Heart right ventricle (tissue), 16 donors: ENCODE measurements around the gene ZBTB22. TPM values are rescaled to one million over a fixed set of nuclear protein-coding genes. Genes with fewer than 3 reads are reported as not detected.

Experiments
- ATAC-seq, 8 donors: fragments of 200-7000 bp; cut with Tn5 transposase; one replicate each; pipeline ENCODE4 v1.9.1; 2020; ENCODE audit warnings: mild to moderate bottlenecking in 8 of 8, moderate library complexity in 8 of 8, moderate number of reproducible peaks in 1 of 8
- DNase-seq, 2 donors: peaks; one replicate each; pipeline ENCODE4 v3.0.0-alpha.2; 2020
- H3K27ac ChIP-seq, 10 donors: fragments of 200-600 bp; sonication (generic) in 2 of 10; one replicate each; pipeline versions ENCODE4 v1.5.0 to v1.8.0; 2020 to 2022; ENCODE audit warnings: mild to moderate bottlenecking in 3 of 10
- H3K27me3 ChIP-seq, 7 donors: fragments of 200-600 bp; one replicate each; pipeline ENCODE4 v1.8.0; 2021 to 2022; ENCODE audit warnings: mild to moderate bottlenecking in 2 of 7
- H3K36me3 ChIP-seq, 9 donors: fragments of 200-600 bp; sonication (generic) in 1 of 9; one replicate each; pipeline versions ENCODE4 v1.5.0 to v1.8.0; 2020 to 2022; ENCODE audit warnings: mild to moderate bottlenecking in 2 of 9
- H3K4me1 ChIP-seq, 9 donors: fragments of 200-600 bp; sonication (generic) in 1 of 9; one replicate each; pipeline versions ENCODE4 v1.5.0 to v1.8.0; 2020 to 2022; ENCODE audit warnings: mild to moderate bottlenecking in 4 of 9
- H3K4me3 ChIP-seq, 10 donors: fragments of 200-600 bp; sonication (generic) in 2 of 10; one replicate each; pipeline versions ENCODE4 v1.5.0 to v1.8.0; 2020 to 2022; ENCODE audit warnings: mild to moderate bottlenecking in 7 of 10, moderate library complexity in 2 of 10
- H3K9me3 ChIP-seq, 11 donors: fragments of 200-600 bp in 10 of 11; sonication (generic) in 2 of 11; one replicate each; pipeline versions ENCODE4 v1.5.0 to v1.8.0; 2013 to 2022; ENCODE audit warnings: mild to moderate bottlenecking in 2 of 11, control low read depth in 1 of 11, moderate library complexity in 1 of 11
- WGBS, 2 donors: extraction: QIAGEN DNeasy Blood & Tissue Kit; methylation state at CpG; one replicate each; pipeline ENCODE4 v1.1.7; 2013; ENCODE audit warnings: inconsistent platforms in 1 of 2; 5-methylcytosine and 5-hydroxymethylcytosine counted together
- intact Hi-C, 10 donors: fragments of 100-400 bp; cut with DNase I; formaldehyde crosslinking; loops; one replicate each; pipeline versions ENCODE4 v1.11.1 to v1.14.2; 2022
- polyA plus RNA-seq, 2 donors: library from polyadenylated mRNA; stranded (reverse); fragments of 200-250 nt; gene quantifications; one replicate each; pipeline ENCODE4 v1.2.3, GENCODE V29; 2013
- total RNA-seq, 10 donors: library from RNA; stranded (reverse); fragmentation: NEBNext Ultra II Directional in 3 of 10; extraction: Animal tissue kit (Norgen Biotek cat#: 25700) in 3 of 10; gene quantifications; one replicate each; pipeline versions ENCODE4 v1.2.1 to v1.2.4, GENCODE V29; 2021 to 2023
- TF ChIP-seq, protein P1 (sequence below), 9 donors: fragments of 200-600 bp; sonication (generic) in 2 of 9; IDR thresholded peaks; one replicate each; pipeline versions ENCODE4 v1.5.0 to v1.8.0; 2021 to 2022; ENCODE audit warnings: antibody characterized with exemption in 9 of 9, mild to moderate bottlenecking in 5 of 9, moderate library complexity in 1 of 9
- donor health status: Arrhythmogenic right ventricular cardiomyopathy.
- donor health status: ischemic (EF 13 %, LVEDD 7.1; RV severe dilation, severe dysfunction).
- donor health status: healthy with polysubstance abuse.
- donor health status: DM: no; HTN: yes; CAD: no.
- donor health status: DM: no; HTN: no; CAD: no.
- donor health status: ischemic (EF 25% LVEDD 6.9; RV normal size, moderate dysfunction).
- donor health status: ischemic (EF 25% LVEDD 5.7; RV mildly dilated, moderate dysfunction).
- donor health status: healthy.
- donor health status: DM: yes; HTN: yes; CAD: no.
- donor health status: Ischemic cardiomyopathy.
- donor health status: ischemic (EF 35%, LVEDD 5.7; RV mildly dilated, moderate dysfunction).
- donor health status: nonischemic (EF 11% LVEDD 7.7; RV severe dilation, severe dysfunction).
- donor health status: DM: yes; HTN: yes; CAD: no.
- donor health status: PGD.
- donor health status: ischemic (EF 29% LVEDD 5.4; RV normal size, mild dysfunction).
- donor health status: nonischemic (EF 23%, LVEDD 6.1; RV moderate dilation, normal function).

Gene ZBTB22
- total and polyA plus RNA-seq, 12 donors = 4.7 to 19.8 (median 13.9) TPM

GRCh38 chr6:33279971-33280511 lies 37.5 kb downstream of the ZBTB22 start:
- TF ChIP-seq, protein P1, sequence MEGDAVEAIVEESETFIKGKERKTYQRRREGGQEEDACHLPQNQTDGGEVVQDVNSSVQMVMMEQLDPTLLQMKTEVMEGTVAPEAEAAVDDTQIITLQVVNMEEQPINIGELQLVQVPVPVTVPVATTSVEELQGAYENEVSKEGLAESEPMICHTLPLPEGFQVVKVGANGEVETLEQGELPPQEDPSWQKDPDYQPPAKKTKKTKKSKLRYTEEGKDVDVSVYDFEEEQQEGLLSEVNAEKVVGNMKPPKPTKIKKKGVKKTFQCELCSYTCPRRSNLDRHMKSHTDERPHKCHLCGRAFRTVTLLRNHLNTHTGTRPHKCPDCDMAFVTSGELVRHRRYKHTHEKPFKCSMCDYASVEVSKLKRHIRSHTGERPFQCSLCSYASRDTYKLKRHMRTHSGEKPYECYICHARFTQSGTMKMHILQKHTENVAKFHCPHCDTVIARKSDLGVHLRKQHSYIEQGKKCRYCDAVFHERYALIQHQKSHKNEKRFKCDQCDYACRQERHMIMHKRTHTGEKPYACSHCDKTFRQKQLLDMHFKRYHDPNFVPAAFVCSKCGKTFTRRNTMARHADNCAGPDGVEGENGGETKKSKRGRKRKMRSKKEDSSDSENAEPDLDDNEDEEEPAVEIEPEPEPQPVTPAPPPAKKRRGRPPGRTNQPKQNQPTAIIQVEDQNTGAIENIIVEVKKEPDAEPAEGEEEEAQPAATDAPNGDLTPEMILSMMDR (IDR thresholded peaks at IDR 0.05) = peak in 6 of 9 donors; percentile 16 to 52 (median 44)
- peaks cover 0 to 89% (median 10%) of the 10 kb centered on the region in 9 donors for H3K36me3 ChIP-seq
- no peaks in the 10 kb centered on the region for H3K27me3 ChIP-seq
- H3K4me1 ChIP-seq = peaks cover 3 to 40% (median 27%) of the 10 kb centered on the region in 9 donors
- H3K4me3 ChIP-seq = no peak overlapping the region
- no peak overlapping the region for H3K27ac ChIP-seq
- no peak for ATAC-seq
- 64 to 69% methylated on average over 5 of the region's 5 CpGs for WGBS, 2 donors
- no peaks in the 10 kb centered on the region for H3K9me3 ChIP-seq
- DNase-seq = no peak
- intact Hi-C loops = loop anchor here in 1 of 10 donors (2.0 kb wide), 1 partner anchor 65 kb away; no protein-coding TSS in a partner anchor

- no peaks in the 10 kb centered on the region for H3K27me3 ChIP-seq
- DNase-seq (no peak), ATAC-seq (no peak)
- H3K36me3 ChIP-seq = peaks cover 0 to 89% (median 14%) of the 10 kb centered on the region in 9 donors
- intact Hi-C loops = loop anchor here in 1 of 10 donors (2.0 kb wide), 1 partner anchor 66 kb away; no protein-coding TSS in a partner anchor
- TF ChIP-seq, protein P1 (IDR thresholded peaks at IDR 0.05) = no peak
- H3K4me1 ChIP-seq = peaks cover 3 to 48% (median 33%) of the 10 kb centered on the region in 9 donors
- H3K9me3 ChIP-seq = no peaks in the 10 kb centered on the region
- H3K27ac ChIP-seq = no peak overlapping the region
- H3K4me3 ChIP-seq = no peak overlapping the region
- 76 to 78% methylated on average over 13 of the region's 13 CpGs for WGBS, 2 donors
Measured at GRCh38 chr6:33279257-33279695, 38.3 kb downstream of the ZBTB22 start.

- WGBS, 2 donors = 88 to 93% methylated on average over 3 of the region's 3 CpGs
- no peak for DNase-seq
- Histone ChIP-seq H3K4me3 (no peak overlapping the region), H3K4me1 (peaks cover 3 to 53% (median 37%) of the 10 kb centered on the region in 9 donors), H3K27ac (peak overlapping the region in 4 of 10 donors; percentile 10 to 93 (median 92)), H3K27me3 (no peaks in the 10 kb centered on the region), H3K36me3 (peaks cover 0 to 89% (median 18%) of the 10 kb centered on the region in 9 donors), H3K9me3 (no peaks in the 10 kb centered on the region)
- ATAC-seq = no peak
- intact Hi-C loops = loop anchor here in 1 of 10 donors (2.0 kb wide), 1 partner anchor 66 kb away; no protein-coding TSS in a partner anchor
- TF ChIP-seq, protein P1 (IDR thresholded peaks at IDR 0.05) = no peak
Measured at GRCh38 chr6:33278810-33279209, 38.7 kb downstream of the ZBTB22 start.

DNA sequence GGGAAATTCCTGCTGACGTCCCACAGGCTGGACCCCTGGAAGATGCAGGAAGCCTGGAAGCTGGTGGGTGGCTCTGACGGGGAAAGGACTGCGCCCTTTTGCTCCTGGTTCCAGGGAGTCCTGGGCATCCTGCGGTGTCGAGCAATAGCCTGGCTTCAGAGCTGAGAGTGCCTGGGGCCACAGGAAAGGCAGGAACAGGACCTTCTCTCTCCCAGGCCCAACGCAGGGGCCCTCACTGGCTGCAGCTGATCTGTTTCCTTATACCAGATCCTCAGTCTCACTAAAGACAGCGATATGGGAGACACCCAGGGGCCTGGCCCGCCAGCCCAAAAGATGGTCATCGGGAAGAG lies 39.2 kb downstream of the ZBTB22 start:
- ATAC-seq = peak in 1 of 8 donors; percentile 3
- H3K27me3 ChIP-seq = no peaks in the 10 kb centered on the region
- TF ChIP-seq, protein P1 (IDR thresholded peaks at IDR 0.05) = no peak
- peak overlapping the region in 7 of 10 donors; percentile 91 to 96 (median 93) for H3K27ac ChIP-seq
- intact Hi-C loops = loop anchor here in 1 of 10 donors (2.0 kb wide), 1 partner anchor 66 kb away; no protein-coding TSS in a partner anchor
- peaks cover 0 to 89% (median 15%) of the 10 kb centered on the region in 9 donors for H3K36me3 ChIP-seq
- DNase-seq = no peak
- H3K9me3 ChIP-seq = no peaks in the 10 kb centered on the region
- peaks cover 3 to 57% (median 42%) of the 10 kb centered on the region in 9 donors for H3K4me1 ChIP-seq
- WGBS, 2 donors = 80 to 81% methylated on average over 9 of the region's 9 CpGs
- H3K4me3 ChIP-seq = peak overlapping the region in 4 of 10 donors; percentile 60 to 75 (median 68)
